Activated CD4-positive, alpha-beta T cell treated with anti-CD3 and anti-CD28 coated beads, Interleukin-2, amount 50 U/mL, for 16 hours (primary cell): ENCODE measurements around the gene MBNL2.

Source experiments
- DNase-seq: peaks from one replicate; pipeline ENCODE4 v3.0.0-alpha.2; 2020

MBNL2 gene

GRCh38 chr13:97306106-97306505, 84.0 kb downstream of the MBNL2 start:
- no peak for DNase-seq

- DNase-seq, result no peak
These were observed 84.5 kb downstream of the MBNL2 start for GRCh38 chr13:97306645-97307044.

DNA sequence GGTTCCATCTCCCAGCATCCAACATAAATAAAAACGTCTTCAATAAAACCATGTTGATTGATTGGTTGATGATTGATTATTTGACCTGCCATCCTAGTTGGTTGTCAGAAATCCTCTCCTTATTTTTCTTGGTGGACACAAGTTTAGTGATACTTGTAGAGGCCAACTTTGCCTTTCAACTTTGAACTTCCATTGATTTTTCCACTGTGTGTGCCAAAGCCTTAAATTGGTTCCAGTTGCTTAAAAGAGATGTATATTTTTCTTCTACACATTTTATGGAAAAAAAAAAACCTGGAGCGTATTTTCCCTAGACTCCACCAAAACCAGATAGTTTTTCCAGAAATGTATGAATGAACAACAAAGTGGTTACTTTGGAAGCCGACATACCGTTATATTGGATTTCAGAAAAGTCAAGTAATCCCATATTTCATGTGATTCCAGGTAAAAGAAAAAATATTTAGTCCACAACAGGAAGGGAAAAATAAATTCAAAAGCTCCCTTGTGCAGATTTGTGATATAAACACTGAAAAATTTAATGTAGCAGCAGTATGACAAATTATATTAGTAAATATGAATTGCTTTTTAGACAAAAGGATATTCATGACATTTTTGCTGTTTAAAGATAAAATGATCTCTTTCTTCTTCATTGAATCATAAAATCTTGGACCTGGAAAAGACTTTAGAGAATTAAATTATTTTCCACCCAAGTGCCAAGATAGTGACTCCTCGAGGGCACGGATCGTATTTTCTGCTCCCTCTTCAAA, 85.2 kb downstream of the MBNL2 start:
- DNase-seq, result no peak

GRCh38 chr13:97307882-97308624, 85.9 kb downstream of the MBNL2 start:
- no peak for DNase-seq

- DNase-seq, result no peak
These were observed 86.7 kb downstream of the MBNL2 start for GRCh38 chr13:97308735-97309429.

GRCh38 chr13:97310809-97311436, 88.8 kb downstream of the MBNL2 start:
- no peak for DNase-seq

DNA sequence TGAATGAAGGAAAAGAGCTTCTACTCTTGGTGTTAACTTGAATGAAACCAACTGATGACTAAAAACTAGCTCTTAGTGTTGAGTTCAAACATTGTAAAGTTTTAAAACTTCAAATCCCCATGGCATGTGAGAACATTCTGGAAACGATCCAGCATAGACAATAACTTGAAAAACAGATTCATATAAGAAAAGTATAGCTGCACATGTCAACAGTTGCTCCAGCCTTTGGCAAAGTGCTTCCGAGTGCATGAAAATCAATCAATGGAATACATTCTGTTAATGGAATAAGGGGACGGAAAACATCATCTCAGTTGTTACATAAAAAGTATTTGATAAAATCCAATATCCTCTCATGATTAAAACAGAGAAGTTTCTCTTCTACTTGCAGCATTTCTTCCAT, 89.8 kb downstream of the MBNL2 start:
- DNase-seq, result no peak

GRCh38 chr13:97313551-97314260, 91.6 kb downstream of the MBNL2 start:
- DNase-seq, result no peak

- no peak for DNase-seq
These were observed 94.3 kb downstream of the MBNL2 start for GRCh38 chr13:97316390-97316789.

DNA sequence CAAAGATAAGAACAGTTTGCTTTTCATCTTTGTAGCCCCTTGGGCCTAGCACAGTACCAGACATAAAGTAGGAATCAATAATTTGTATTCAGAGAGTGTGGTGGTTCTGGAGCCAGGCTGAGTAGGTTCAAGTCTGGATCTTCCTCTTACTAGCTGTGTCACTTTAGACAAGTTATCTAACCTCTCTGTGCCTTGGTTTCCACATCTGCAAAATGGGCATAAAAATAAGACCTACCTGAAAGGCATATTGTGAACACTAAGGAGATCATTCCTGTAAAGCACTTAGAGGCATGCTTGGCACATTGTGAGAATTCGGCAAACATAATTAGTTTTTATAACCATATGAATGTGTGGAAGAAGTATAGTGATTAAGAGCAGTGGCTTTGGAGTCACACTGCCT, 95.8 kb downstream of the MBNL2 start:
- DNase-seq, result no peak

DNA sequence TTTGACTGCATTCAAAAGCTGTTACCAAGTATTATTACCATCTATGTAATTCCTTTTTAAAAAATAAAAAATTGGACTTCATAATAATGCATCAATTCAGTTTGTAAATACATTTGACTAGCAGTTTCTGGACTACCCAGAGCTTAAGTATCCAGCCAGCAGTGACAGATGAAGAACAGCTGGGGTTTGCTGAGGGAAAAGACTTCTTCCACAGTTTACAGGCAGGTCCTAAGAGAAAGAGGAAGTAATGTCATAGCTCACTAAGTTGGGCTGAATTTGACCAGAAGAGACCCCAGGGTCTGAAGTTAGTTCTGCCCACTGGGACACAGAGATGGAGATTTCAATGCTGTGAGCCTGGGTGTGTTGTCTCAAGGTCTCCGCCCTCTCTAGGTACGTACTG, 96.4 kb downstream of the MBNL2 start:
- DNase-seq, result no peak

DNA sequence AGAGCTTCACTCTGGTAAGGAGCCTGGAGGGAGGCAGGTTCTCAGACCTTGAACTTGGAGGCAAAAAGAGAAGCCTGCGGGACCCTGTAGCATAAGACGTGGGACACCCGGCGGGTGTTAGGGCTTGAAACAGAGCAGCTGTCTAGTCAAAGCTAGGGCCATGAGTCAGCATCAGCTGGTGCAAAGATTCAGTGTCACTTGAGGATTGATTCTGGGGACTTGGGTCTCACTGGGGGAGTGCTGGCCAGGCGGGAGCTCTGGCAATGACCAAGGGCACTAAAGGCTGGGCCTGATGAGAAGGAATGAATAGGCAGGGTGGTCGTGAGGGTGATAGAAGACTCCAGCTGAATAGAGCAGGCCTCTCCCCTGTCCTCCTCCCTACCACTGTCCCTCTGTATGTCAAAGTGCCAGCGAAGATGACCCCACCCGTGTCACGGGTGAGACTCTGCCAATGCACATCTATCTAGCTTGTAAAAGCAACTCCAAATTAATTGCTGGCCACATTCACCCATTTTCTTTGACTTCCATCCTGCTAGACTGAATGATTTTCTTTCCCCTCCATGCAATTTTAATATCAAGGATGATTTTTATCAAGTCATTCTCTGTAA, 97.1 kb downstream of the MBNL2 start:
- no peak for DNase-seq

DNA sequence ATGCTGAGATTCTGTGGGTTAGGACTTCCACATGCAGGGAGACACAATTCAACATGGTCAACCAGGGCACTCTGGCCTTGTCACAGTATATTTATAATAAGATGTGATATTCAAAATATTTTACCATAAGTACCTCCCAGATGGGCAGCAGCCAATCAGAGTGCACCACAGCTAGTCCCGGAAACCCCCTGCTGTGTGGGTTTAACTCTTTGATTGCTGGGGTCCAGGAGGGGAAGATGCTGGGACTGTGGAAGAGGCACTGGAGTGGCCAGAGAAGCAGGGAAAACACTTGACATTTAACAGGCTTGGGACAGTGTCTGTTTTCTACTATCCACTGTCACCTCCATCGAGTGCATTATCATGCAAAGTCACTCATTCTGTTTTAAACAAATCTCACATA, 99.0 kb downstream of the MBNL2 start:
- no peak for DNase-seq

DNA sequence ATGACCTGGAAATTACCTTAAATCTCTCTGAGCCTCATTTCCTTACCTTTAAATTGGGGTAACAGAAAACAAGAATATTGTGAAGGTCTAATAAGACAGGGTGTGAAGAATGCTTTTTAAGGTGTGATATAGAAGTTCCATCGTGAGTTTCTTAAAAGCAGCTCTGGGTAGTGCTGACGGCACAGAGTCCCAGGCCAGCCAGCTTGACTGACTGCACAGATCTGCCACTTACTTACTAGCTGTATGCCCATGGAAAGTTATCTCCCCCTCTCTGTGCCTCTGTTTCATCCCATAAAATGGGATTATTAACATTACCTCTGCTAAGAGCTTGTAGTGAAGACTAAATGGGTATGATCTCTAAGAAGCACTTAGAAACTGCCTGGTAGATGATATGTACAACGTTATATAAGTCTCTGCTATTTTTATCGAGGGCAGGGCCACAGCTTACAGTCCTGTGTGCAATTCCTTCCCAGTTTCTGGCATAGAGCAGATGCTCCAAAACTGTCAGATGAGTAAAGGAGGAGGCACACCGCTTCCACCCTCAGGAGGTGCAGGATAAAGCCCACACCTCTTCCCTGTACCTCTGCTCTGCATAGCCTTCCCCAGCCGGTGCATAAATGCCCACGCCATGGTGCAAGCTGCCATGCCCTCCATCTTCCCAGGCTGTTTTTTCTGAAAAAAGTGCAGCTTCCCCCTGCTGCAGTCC, 99.6 kb downstream of the MBNL2 start:
- DNase-seq, result no peak

GRCh38 chr13:97322740-97323342, 100.7 kb downstream of the MBNL2 start:
- DNase-seq, result no peak

DNA sequence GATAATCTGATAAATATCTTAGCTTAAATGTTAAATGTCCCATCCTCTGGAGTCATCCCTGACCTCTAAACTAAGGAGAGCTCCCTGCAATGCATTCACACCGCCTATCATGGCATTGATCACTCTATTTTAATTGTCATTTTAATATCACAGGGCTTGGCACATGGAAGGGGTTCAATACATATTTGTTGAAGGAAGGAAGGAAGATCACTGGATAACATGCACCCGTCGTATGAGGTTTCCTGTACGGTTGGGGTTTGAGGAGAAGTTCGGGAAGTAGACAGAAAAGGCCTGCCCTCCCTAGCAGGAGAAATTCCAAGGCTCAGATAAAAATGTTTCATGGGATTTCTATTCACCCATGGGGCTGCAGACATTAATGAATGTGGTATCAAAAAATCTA, 102.0 kb downstream of the MBNL2 start:
- DNase-seq, result no peak

GRCh38 chr13:97325738-97326137, 103.6 kb downstream of the MBNL2 start:
- DNase-seq, result no peak

- DNase-seq, result no peak
These were observed 105.0 kb downstream of the MBNL2 start for GRCh38 chr13:97327086-97327485.

GRCh38 chr13:97327506-97328221, 105.5 kb downstream of the MBNL2 start:
- DNase-seq, result no peak

GRCh38 chr13:97328222-97328790, 106.2 kb downstream of the MBNL2 start:
- no peak for DNase-seq
